Liver (tissue), 3 donors: Measurements from ENCODE around the gene DHRSX.

Experiments used
- GABPA ChIP-seq, 2 donors: IDR thresholded peaks in 1 of 2; conservative IDR thresholded peaks in 1 of 2; 2 replicates each; pipeline ENCODE4 v1.6.1; 2016; ENCODE audit warnings: antibody characterized with exemption in 2 of 2, mild to moderate bottlenecking in 1 of 2, moderate library complexity in 1 of 2
- SP1 ChIP-seq: IDR thresholded peaks from 2 replicates; pipeline ENCODE4 v1.6.1; 2018; ENCODE audit warnings: antibody characterized with exemption, mild to moderate bottlenecking
- TF ChIP-seq, protein P1 (sequence below): IDR thresholded peaks from 2 replicates; pipeline ENCODE4 v1.6.1; 2016; ENCODE audit warnings: antibody characterized with exemption, mild to moderate bottlenecking
- TF ChIP-seq, protein P2 (sequence below): fragments of 150-350 bp; IDR thresholded peaks from 2 replicates; pipeline ENCODE4 v1.5.1; 2017; ENCODE audit warnings: improper control_type of control experiment, low read depth, low read length; ENCODE audit not compliant: missing input control
- donor health status: healthy.
- donor health status: healthy.

DNA sequence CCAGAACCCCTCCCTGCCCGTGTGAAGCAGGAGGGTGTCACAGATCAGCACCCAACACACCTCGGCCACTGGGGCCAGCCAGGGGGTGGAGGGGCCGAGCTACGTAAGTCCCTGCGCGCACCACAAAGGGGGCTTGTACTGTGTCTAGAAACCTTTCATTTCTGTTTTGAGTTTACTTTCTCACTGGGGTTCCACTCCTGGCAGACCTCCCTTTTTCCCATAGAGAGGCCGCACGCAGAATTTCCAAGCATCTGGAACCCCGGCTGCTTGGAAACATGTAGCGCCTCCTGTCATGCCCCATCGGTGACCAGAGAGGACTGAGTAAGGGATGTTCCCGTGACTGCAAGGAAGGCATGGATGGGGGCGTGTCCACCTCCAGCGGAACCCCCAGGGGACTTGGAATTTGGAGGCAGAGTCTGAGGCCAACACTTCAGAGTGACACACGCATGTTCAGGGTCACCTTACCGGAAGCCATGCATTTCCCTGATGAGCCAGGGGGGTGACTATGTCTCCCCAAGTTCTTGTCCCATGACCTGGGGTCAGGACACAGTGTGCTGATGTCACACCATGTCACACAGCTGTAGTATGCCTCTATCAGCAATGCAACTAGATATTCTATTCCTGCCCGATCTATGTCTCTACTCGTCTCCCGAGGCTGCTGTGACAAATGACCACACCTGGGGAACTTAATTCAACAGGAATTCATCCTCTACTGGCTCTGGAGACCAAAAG lies 105.3 kb downstream of the DHRSX start:
- TF ChIP-seq, protein P1, sequence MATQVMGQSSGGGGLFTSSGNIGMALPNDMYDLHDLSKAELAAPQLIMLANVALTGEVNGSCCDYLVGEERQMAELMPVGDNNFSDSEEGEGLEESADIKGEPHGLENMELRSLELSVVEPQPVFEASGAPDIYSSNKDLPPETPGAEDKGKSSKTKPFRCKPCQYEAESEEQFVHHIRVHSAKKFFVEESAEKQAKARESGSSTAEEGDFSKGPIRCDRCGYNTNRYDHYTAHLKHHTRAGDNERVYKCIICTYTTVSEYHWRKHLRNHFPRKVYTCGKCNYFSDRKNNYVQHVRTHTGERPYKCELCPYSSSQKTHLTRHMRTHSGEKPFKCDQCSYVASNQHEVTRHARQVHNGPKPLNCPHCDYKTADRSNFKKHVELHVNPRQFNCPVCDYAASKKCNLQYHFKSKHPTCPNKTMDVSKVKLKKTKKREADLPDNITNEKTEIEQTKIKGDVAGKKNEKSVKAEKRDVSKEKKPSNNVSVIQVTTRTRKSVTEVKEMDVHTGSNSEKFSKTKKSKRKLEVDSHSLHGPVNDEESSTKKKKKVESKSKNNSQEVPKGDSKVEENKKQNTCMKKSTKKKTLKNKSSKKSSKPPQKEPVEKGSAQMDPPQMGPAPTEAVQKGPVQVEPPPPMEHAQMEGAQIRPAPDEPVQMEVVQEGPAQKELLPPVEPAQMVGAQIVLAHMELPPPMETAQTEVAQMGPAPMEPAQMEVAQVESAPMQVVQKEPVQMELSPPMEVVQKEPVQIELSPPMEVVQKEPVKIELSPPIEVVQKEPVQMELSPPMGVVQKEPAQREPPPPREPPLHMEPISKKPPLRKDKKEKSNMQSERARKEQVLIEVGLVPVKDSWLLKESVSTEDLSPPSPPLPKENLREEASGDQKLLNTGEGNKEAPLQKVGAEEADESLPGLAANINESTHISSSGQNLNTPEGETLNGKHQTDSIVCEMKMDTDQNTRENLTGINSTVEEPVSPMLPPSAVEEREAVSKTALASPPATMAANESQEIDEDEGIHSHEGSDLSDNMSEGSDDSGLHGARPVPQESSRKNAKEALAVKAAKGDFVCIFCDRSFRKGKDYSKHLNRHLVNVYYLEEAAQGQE = no peak
- TF ChIP-seq, protein P2, sequence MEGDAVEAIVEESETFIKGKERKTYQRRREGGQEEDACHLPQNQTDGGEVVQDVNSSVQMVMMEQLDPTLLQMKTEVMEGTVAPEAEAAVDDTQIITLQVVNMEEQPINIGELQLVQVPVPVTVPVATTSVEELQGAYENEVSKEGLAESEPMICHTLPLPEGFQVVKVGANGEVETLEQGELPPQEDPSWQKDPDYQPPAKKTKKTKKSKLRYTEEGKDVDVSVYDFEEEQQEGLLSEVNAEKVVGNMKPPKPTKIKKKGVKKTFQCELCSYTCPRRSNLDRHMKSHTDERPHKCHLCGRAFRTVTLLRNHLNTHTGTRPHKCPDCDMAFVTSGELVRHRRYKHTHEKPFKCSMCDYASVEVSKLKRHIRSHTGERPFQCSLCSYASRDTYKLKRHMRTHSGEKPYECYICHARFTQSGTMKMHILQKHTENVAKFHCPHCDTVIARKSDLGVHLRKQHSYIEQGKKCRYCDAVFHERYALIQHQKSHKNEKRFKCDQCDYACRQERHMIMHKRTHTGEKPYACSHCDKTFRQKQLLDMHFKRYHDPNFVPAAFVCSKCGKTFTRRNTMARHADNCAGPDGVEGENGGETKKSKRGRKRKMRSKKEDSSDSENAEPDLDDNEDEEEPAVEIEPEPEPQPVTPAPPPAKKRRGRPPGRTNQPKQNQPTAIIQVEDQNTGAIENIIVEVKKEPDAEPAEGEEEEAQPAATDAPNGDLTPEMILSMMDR = no peak
- TF ChIP-seq SP1 (no peak), GABPA (IDR thresholded peaks at IDR 0.05 in 1 of 2, conservative IDR thresholded peaks at IDR 0.05 in 1 of 2) (no peak)
